Endothelial cell of umbilical vein (primary cell): ENCODE data around the gene OXSR1. TPM values are rescaled to one million over a fixed set of nuclear protein-coding genes. Genes with fewer than 3 reads are reported as not detected.

Experiments used
- BruUV-seq: library from RNA; stranded (reverse); fragments of 400-500 nt; replicated peaks from 2 replicates; lab custom pipeline; 2021; lab: Mats Ljungman, UMichigan
- CTCF ChIA-PET: fragments of 300-600, 350-600 bp; sonication (Branson Sonifier 250); formaldehyde crosslinking; loops from one replicate; lab custom pipeline; 2021; ENCODE audit warnings: antibody characterized with exemption, inconsistent platforms; lab: Charles Lee
- POLR2A ChIA-PET: fragments of 300-600, 350-600 bp; sonication (Branson Sonifier 250); formaldehyde crosslinking; loops from one replicate; lab custom pipeline; 2021; ENCODE audit warnings: antibody characterized with exemption, inconsistent platforms; lab: Charles Lee
- DNase-seq: peaks from one replicate; pipeline ENCODE4 v3.0.0-alpha.2; 2011; ENCODE audit warnings: low read depth, low spot score
- FAIRE-seq: peaks from 2 replicates; lab custom pipeline; 2011; peaks lifted over from hg19 to GRCh38; lab: Jason Lieb, UNC
- H2AFZ ChIP-seq: 2 replicates; pipeline ENCODE4 v1.6.0; 2012; ENCODE audit warnings: low read depth, low read length, control low read depth, inconsistent platforms
- H3K27ac ChIP-seq: 2 replicates; pipeline ENCODE4 v1.5.1; 2011; ENCODE audit warnings: low read depth, mild to moderate bottlenecking, control low read depth, low read length, moderate library complexity; ENCODE audit not compliant: insufficient read depth
- H3K27me3 ChIP-seq, 2 experiments: 2 replicates each; pipeline versions ENCODE4 v1.6.0 to v1.6.1; 2011; ENCODE audit warnings: low read length in 2 of 2, mixed read lengths in 1 of 2; ENCODE audit not compliant: control insufficient read depth in 2 of 2, insufficient read depth in 2 of 2
- H3K36me3 ChIP-seq, 2 experiments: 2 replicates in 1 of 2; 3 replicates in 1 of 2; pipeline ENCODE4 v1.5.1; 2011; ENCODE audit warnings: low read length in 2 of 2, mild to moderate bottlenecking in 1 of 2, moderate library complexity in 1 of 2; ENCODE audit not compliant: control insufficient read depth in 2 of 2, insufficient read depth in 2 of 2; ENCODE audit errors: extremely low read depth in 1 of 2
- H3K4me1 ChIP-seq: 3 replicates; pipeline ENCODE4 v1.5.1; 2011; ENCODE audit warnings: mild to moderate bottlenecking, low read length; ENCODE audit not compliant: control insufficient read depth, insufficient read depth; ENCODE audit errors: extremely low read depth
- H3K4me2 ChIP-seq: 2 replicates; pipeline ENCODE4 v1.6.1; 2011; ENCODE audit warnings: low read length, control low read depth, mixed read lengths; ENCODE audit not compliant: insufficient read depth
- H3K4me3 ChIP-seq, 3 experiments: fragments of 200-600 bp in 1 of 3; sonication (generic), shearing (Covaris generic) in 1 of 3; replicated peaks in 1 of 3; 2 replicates each; pipeline ENCODE4 v1.5.1; 2011 to 2016; ENCODE audit warnings: control low read depth in 3 of 3, low read length in 3 of 3, mild to moderate bottlenecking in 2 of 3, inconsistent platforms in 1 of 3, low read depth in 1 of 3, moderate library complexity in 1 of 3; ENCODE audit not compliant: insufficient read depth in 1 of 3
- H3K79me2 ChIP-seq: 2 replicates; pipeline ENCODE4 v1.6.0; 2012; ENCODE audit warnings: low read length, inconsistent platforms; ENCODE audit not compliant: control insufficient read depth, insufficient read depth
- H3K9ac ChIP-seq: replicated peaks from 2 replicates; pipeline ENCODE3; 2011; ENCODE audit warnings: low read length, control low read depth; ENCODE audit not compliant: insufficient read depth; ENCODE audit errors: extremely low read depth
- H3K9me1 ChIP-seq: replicated peaks from 3 replicates; pipeline ENCODE4 v1.6.0; 2011; ENCODE audit warnings: mild to moderate bottlenecking, low read length; ENCODE audit not compliant: control insufficient read depth, insufficient read depth; ENCODE audit errors: extremely low read depth
- H3K9me3 ChIP-seq: replicated peaks from 2 replicates; pipeline ENCODE4 v1.5.1; 2012; ENCODE audit warnings: low read length, inconsistent platforms; ENCODE audit not compliant: control insufficient read depth, insufficient read depth
- H4K20me1 ChIP-seq: replicated peaks from 2 replicates; pipeline ENCODE3; 2011; ENCODE audit warnings: mild to moderate bottlenecking, low read length; ENCODE audit not compliant: control insufficient read depth, insufficient read depth; ENCODE audit errors: extremely low read depth
- EZH2 ChIP-seq: IDR thresholded peaks from 2 replicates; pipeline ENCODE4 v1.6.1; 2012; ENCODE audit warnings: borderline replicate concordance, low read depth, mild to moderate bottlenecking, moderate library complexity, low read length, inconsistent platforms; ENCODE audit not compliant: severe bottlenecking
- FOS ChIP-seq: IDR thresholded peaks from 2 replicates; pipeline ENCODE4 v1.6.1; 2011; ENCODE audit warnings: mild to moderate bottlenecking, low read length, moderate library complexity, borderline replicate concordance; ENCODE audit not compliant: insufficient read depth
- GATA2 ChIP-seq: IDR thresholded peaks from 2 replicates; pipeline ENCODE4 v1.7.0; 2011; ENCODE audit warnings: low read depth, mild to moderate bottlenecking, moderate library complexity, mixed read lengths, low read length; ENCODE audit not compliant: insufficient read length, insufficient read depth
- JUN ChIP-seq: IDR thresholded peaks from 2 replicates; pipeline ENCODE4 v1.6.1; 2011; ENCODE audit warnings: borderline replicate concordance, low read depth; ENCODE audit not compliant: insufficient read length, insufficient read depth
- MYC ChIP-seq: IDR thresholded peaks from one replicate; pipeline ENCODE4 v1.6.1; 2011; ENCODE audit warnings: mild to moderate bottlenecking, low read depth, low read length
- POLR2A ChIP-seq: IDR thresholded peaks from 2 replicates; pipeline ENCODE4 v1.6.1; 2012; ENCODE audit warnings: low read depth, mild to moderate bottlenecking, control low read depth, low read length
- POLR2AphosphoS5 ChIP-seq: IDR thresholded peaks from 2 replicates; pipeline ENCODE4 v1.6.1; 2012; ENCODE audit warnings: low read depth, mild to moderate bottlenecking, control low read depth, low read length, moderate library complexity; ENCODE audit not compliant: insufficient read depth
- dilution Hi-C: fragments of 300-500 bp; cut with MboI; formaldehyde crosslinking; loops from one replicate; pipeline ENCODE4 v1.15.0; 2019; ENCODE audit warnings: low sequenced_read_pairs; ENCODE audit not compliant: extremely low pct_ligation_motif_present
- intact Hi-C: fragments of 100-400 bp; cut with micrococcal nuclease; formaldehyde crosslinking; loops from one replicate; pipeline ENCODE4 v1.10.0; 2022
- polyA plus RNA-seq, 4 experiments: library from polyadenylated mRNA; depleted of rRNA in 3 of 4; stranded (reverse) in 3 of 4; unstranded in 1 of 4; fragments of >200 nt; gene quantifications; 2 replicates each; pipeline versions ENCODE4 v1.2.1 to v1.2.3, GENCODE V29; 2011 to 2012; ENCODE audit warnings: missing spikeins in 1 of 4
- total RNA-seq: library from RNA; stranded (reverse); gene quantifications from 2 replicates; pipeline ENCODE4 v1.2.3, GENCODE V29; 2021
- TF ChIP-seq, protein P1 (sequence below): IDR thresholded peaks from 2 replicates; pipeline ENCODE4 v1.6.1; 2011; ENCODE audit not compliant: insufficient read depth, insufficient read length
- TF ChIP-seq, protein P2 (sequence below), 2 donors: IDR thresholded peaks; 1 replicate in 1 of 2; 2 replicates in 1 of 2; pipeline ENCODE4 v1.5.1; 2011; ENCODE audit warnings: low read length in 2 of 2, mild to moderate bottlenecking in 2 of 2, moderate library complexity in 2 of 2, control low read depth in 1 of 2, inconsistent platforms in 1 of 2, low read depth in 1 of 2; ENCODE audit not compliant: insufficient read depth in 1 of 2; ENCODE audit errors: extremely low read depth in 1 of 2

Gene OXSR1
- total and polyA plus RNA-seq, 2 donors (not counting 3 experiments of a cell fraction or from before 2014, with no cell fraction given) = 15.1 to 32.9 TPM

DNA sequence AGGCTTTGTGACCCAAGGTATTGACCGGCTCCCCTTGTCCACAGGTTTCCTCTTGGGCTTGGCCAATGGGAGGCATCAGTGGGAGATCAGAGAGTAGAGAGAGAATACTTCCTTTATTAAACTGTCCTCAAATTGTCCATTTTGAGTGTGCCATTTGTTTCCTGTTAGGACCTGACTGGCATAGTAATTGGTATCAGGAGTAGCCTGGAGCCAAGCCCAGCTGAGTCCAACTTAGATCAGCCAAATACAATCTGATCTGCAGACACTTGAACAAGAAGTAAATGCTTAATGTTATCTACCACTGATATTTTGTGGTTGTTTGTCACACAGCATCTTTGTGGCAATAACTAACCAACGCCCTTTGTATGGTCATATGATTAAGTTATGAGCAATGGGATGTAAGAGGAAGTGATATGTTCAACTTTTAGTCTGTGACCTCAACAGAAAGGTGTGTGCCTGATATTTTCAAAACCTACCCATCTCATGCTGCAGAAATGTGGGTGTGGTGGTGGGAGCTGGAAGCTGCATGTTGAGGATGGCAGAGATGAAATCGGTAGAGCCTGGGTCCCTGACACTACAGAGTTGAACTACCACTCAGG is 13.6 kb upstream of the OXSR1 start:
- POLR2A ChIA-PET = no interaction called here
- intact Hi-C loops = no loop called here
- no peak for DNase-seq

More for the DNA sequence above, 13.6 kb upstream of the OXSR1 start:
- no peak for FAIRE-seq
- H3K4me1 ChIP-seq = no peaks in the 10 kb centered on the region
- H3K79me2 ChIP-seq = no peaks in the 10 kb centered on the region
- no peak overlapping the region for H3K9ac ChIP-seq
- H3K27me3 ChIP-seq = no peaks in the 10 kb centered on the region
- no peaks in the 10 kb centered on the region for H3K36me3 ChIP-seq
- CTCF ChIA-PET = interaction anchor here (4.2 kb wide), 1 partner anchor 13 kb away, joined by 20 read pairs; the partner anchor contains the start of gene OXSR1
- H3K4me3 ChIP-seq = no peak overlapping the region
- H3K4me2 ChIP-seq = no peak overlapping the region
- H4K20me1 ChIP-seq = no peaks in the 10 kb centered on the region
- H2AFZ ChIP-seq = no peak overlapping the region
- dilution Hi-C loops = no loop called here
- H3K9me1 ChIP-seq = no peaks in the 10 kb centered on the region
- no peaks in the 10 kb centered on the region for H3K9me3 ChIP-seq
- TF ChIP-seq GATA2 (no peak), JUN (no peak), FOS (no peak), POLR2A (no peak), EZH2 (no peak), MYC (no peak), POLR2AphosphoS5 (no peak)
- TF ChIP-seq, protein P1, sequence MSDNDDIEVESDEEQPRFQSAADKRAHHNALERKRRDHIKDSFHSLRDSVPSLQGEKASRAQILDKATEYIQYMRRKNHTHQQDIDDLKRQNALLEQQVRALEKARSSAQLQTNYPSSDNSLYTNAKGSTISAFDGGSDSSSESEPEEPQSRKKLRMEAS = no peak
- TF ChIP-seq, protein P2, sequence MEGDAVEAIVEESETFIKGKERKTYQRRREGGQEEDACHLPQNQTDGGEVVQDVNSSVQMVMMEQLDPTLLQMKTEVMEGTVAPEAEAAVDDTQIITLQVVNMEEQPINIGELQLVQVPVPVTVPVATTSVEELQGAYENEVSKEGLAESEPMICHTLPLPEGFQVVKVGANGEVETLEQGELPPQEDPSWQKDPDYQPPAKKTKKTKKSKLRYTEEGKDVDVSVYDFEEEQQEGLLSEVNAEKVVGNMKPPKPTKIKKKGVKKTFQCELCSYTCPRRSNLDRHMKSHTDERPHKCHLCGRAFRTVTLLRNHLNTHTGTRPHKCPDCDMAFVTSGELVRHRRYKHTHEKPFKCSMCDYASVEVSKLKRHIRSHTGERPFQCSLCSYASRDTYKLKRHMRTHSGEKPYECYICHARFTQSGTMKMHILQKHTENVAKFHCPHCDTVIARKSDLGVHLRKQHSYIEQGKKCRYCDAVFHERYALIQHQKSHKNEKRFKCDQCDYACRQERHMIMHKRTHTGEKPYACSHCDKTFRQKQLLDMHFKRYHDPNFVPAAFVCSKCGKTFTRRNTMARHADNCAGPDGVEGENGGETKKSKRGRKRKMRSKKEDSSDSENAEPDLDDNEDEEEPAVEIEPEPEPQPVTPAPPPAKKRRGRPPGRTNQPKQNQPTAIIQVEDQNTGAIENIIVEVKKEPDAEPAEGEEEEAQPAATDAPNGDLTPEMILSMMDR (IDR thresholded peaks at IDR 0.05; ENCODE audit: extremely low read depth in 1 of 2, insufficient read depth in 1 of 2, low read depth in 1 of 2, low read length in 2 of 2) = no peak
- no TSS peak for BruUV-seq
- no peak overlapping the region for H3K27ac ChIP-seq
